GM12801 (cell line): Measurements from ENCODE around the gene DIAPH1.
A peak's percentile ranks its signal among the peaks of the same experiment; 100 is the strongest.

Experiments used
- CTCF ChIP-seq: IDR thresholded peaks from one replicate; pipeline ENCODE4 v1.5.1; 2011; ENCODE audit warnings: control low read depth; ENCODE audit not compliant: insufficient read length; ENCODE audit errors: extremely low read depth

Gene DIAPH1

DNA sequence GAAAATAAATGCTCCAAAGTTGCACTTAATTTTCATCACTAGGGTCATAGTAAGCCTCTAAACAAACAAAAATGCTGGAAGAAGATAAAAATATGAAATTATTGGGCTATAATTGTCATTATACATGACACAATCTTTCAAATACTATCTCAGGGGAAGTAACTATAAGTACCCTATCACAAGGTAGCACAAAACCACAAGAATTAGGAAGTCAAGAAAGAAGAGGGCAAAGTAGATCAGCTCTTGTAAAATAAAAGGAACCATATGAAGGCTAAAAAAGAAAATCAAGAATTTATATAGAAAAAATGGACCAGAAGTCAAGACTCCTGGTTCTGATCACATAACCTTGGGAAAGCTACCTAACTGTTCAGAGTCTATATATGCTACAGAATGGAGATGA is 48.1 kb downstream of the DIAPH1 start:
- no peak for TF ChIP-seq CTCF

- TF ChIP-seq CTCF = no peak
These were observed 51.2 kb downstream of the DIAPH1 start for GRCh38 chr5:141567513-141568117.

DNA sequence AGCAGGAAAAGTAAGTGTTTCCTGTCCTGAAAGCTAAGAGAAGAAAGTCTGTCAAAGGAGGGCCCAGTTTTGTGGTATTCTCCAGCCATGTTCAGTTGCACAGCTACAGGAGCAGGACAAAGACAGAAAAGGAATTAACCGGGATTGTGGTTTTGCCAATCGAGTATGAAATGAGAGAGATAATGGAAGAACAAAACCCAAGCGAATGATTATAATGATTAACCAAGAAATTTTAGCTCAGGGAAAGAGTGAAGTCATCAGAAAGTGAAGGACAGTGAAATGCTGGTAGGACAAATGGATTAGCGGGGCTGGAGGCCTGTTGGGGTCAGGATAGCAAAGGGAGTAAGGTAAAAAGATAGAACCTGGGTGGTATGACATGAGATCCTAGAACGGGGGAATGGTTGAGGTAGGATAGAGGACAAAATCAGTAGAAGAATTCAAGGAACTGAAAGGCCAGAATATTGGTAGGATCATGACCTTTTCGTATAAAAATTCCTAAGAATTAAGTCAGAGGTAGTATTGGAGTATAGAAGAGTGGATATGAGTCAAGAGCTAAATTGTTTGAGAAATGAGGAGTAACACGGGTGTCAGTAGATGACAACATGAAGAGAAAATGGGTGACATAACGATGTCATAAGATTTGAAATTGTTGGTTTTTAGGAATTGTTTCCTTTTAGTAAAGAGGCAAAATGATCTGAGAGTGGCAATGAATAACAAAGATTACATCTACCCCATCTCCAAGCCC is 52.8 kb downstream of the DIAPH1 start:
- no peak for TF ChIP-seq CTCF

- TF ChIP-seq CTCF = peak; percentile 68
These were observed 54.5 kb downstream of the DIAPH1 start for GRCh38 chr5:141564216-141564692.

DNA sequence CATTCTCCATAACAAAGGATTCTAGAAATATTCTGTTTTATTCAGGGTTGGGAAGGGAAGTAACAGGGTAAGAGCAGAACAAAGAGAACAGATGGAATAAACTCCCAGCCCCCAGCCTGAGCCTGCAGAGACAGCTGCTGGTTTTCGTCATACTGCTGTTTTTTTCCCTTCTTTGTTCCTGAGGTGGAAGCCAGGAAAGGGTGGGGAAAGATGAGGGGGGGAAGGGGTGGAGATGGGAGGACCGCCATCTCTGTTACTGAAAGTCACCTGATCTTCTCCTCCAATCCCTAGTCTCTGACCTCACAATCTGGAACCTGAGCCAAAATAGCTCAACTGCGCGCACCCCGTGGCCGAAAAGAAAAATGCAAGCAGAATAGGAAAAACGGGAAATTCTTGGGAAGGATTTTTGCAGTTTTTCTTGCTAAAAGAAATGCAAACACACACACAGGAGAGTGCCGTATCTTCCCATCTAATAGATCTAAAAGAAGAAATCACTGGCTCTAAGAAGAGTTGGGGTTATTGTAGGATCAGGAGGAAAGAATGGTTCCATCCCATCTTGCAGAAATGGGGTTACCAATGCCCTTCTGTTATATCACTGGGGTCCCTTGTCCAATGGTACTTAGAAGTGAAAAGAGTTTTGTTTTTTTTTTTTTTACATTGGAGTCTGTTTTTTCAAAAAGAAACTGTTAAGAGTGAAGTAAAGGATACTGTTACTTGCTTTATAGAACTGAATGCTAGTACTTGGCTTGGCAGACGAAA is 57.9 kb downstream of the DIAPH1 start:
- TF ChIP-seq CTCF = no peak

DNA sequence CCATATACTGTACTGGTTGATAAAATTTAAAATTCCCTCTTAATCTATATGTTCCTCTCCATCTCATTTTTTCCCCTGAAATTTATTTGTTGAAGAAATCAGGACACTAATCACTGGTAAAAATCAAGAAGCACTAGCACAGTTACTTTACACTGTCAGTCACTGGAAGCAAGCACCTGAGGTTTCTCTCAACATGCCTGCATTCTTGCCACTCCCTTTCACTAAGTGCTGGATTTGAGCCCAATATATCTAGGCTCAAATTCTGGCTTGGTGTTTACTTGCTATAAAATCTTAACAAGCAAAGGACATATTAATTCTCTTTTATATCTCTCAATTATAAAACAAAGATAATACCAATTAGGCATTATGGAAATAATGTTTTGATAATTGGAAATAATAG is 58.6 kb downstream of the DIAPH1 start:
- TF ChIP-seq CTCF = no peak

DNA sequence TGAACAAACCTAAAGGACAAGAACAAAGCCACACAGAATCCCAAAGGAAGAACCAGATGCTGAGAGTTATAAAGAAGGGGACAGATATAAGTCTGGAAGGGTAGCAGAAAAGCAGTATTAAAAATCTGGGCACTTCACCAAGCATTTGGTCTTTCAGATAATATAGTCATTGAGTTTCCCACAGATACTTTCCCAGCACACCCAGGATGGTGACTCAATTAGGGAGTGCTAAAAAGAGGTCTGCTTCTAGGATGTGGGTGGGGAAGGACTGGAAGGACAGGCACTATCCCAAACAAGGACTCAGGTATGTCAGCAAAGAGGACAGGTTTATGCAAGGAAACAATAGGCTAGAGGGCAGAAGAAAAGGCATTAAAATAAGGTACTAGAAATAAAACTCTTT is 59.3 kb downstream of the DIAPH1 start:
- no peak for TF ChIP-seq CTCF
